Loucy (cell line): Measurements from ENCODE around the gene PLCL1.

Experiments
- CTCF ChIP-seq: fragments of 200-600 bp; sonication (generic); conservative IDR thresholded peaks from 2 replicates; pipeline ENCODE4 v1.5.1; 2014; ENCODE audit warnings: mild to moderate bottlenecking, antibody characterized with exemption, low read length
- EZH2phosphoT487 ChIP-seq: fragments of 200-600 bp; IDR thresholded peaks from 2 replicates; pipeline ENCODE4 v1.6.1; 2018; ENCODE audit warnings: antibody characterized with exemption, mild to moderate bottlenecking, moderate library complexity, borderline replicate concordance

DNA sequence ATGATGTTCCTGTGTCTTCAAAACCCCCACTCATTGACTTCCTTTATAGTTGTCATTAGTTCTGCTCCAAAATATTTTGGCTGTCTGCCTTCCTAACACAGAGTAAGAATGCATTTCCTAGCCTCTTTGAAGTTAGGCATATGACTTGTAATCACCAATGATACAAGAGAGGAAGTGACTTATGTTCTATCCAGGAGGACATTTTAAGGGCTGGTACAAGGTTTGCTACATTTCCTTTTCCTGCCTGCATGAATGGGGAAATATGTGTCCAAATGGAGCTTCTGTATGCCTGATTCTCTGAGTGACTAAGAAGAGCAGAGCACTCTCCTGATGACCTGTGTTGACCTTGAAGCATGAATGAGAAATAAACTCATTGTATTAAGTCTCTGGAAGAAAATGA lies 115.1 kb downstream of the PLCL1 start:
- TF ChIP-seq CTCF (no peak), EZH2phosphoT487 (no peak)
